ENCODE measurements around the gene ARHGAP21. TPM values are rescaled to one million over a fixed set of nuclear protein-coding genes. Genes with fewer than 3 reads are reported as not detected.
"Not testable (repeated sequence)": the region's sequence is repeated elsewhere in the genome, so short reads cannot be mapped to it uniquely, and the experiment has no call there.

Gene ARHGAP21
- 62.1 TPM for total RNA-seq

GRCh38 chr10:24723788-24724380 lies at the start of gene ARHGAP21:
Gene ARHGAP21, minus strand, starts transcription at chr10:24723887. Its CDS starts 1,988 bp downstream, at chr10:24721899.
- Histone ChIP-seq H3K9me3 (ENCODE audit: control insufficient read depth in 3 of 3, low read length in 3 of 3) (no peaks in the 10 kb centered on the region), H3K27ac (ENCODE audit: low read depth, low read length) (peak within 1 kb of the TSS; percentile 93), H3K4me1 (ENCODE audit: control insufficient read depth in 3 of 3, insufficient read depth in 3 of 3, low read length in 3 of 3) (peaks cover 17 to 25% (median 24%) of the 10 kb centered on the region in 3 donors), H3K36me3 (ENCODE audit: control insufficient read depth in 3 of 3, insufficient read depth in 3 of 3, low read length in 3 of 3) (no peaks in the 10 kb centered on the region), H3K4me3 (ENCODE audit: low read length in 3 of 3) (peak within 1 kb of the TSS; percentile 84 to 97 (median 94)), H3K9ac (ENCODE audit: low read depth in 1 of 3, low read length in 3 of 3) (peak within 1 kb of the TSS; percentile 88 to 92 (median 92)), H3K27me3 (ENCODE audit: control insufficient read depth in 3 of 3, insufficient read depth in 3 of 3, low read length in 3 of 3) (no peaks in the 10 kb centered on the region)

DNA sequence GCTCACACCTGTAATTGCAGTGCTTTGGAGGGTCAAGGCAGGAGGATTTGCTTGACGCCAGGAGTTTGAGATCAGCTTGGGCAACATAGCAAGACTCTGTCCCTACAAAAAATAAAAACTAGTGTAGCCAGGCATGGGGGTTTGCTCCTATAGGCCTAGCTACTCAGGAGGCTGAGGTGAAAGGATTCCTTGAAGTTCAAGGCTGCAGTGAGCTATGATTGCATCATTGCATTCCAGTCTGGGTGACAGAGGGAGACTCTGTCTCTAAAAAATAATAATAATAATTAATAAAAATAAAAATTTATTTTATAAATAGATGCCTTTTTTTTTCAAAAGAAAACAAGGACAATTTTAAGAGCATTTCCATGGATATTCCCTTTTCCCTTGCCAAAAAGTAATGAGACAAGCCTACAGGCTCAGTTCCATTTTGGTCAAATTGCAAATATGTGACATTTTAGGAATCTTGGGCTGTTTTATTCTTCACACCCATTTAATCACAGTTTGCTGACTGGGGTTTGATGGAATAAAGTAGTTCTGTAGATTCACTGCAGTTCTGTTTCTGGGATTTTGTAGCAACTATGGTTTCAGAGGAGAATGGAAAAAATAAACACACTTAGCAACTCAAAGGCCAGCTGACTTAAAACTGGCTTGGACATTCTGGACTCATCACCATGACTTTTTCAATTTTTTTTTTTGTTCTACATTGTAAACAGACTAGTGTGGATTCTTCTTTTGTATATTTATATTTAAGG lies 48.4 kb upstream of the ARHGAP21 start:
- Histone ChIP-seq H3K9me3 (ENCODE audit: control insufficient read depth in 3 of 3, low read length in 3 of 3) (no peaks in the 10 kb centered on the region), H3K4me1 (ENCODE audit: control insufficient read depth in 3 of 3, insufficient read depth in 3 of 3, low read length in 3 of 3) (no peaks in the 10 kb centered on the region), H3K27me3 (ENCODE audit: control insufficient read depth in 3 of 3, insufficient read depth in 3 of 3, low read length in 3 of 3) (no peaks in the 10 kb centered on the region), H3K9ac (ENCODE audit: low read depth in 1 of 3, low read length in 3 of 3) (no peak overlapping the region), H3K4me3 (ENCODE audit: low read length in 3 of 3) (no peak overlapping the region), H3K36me3 (ENCODE audit: control insufficient read depth in 3 of 3, insufficient read depth in 3 of 3, low read length in 3 of 3) (no peaks in the 10 kb centered on the region), H3K27ac (ENCODE audit: low read depth, low read length) (no peak overlapping the region)

DNA sequence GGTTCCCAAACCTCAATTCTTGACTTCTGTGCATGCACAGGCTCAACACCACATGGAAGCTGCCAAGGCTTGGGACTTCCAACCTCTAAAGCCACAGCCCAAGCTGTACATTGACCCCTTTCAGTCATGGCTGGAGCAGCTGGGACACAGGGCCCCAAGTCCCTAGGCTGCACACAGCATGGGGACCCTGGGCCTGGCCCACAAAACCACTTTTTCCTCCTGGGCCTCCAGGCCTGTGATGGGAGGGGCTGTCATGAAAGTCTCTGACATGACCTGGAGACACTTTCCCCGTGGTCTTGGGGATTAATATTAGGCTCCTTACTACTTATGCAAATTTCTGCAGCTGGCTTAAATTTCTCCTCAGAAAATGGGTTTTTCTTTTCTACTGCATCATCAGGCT lies 41.3 kb upstream of the ARHGAP21 start:
- H3K27me3 ChIP-seq (ENCODE audit: control insufficient read depth in 3 of 3, insufficient read depth in 3 of 3, low read length in 3 of 3); H3K4me3 ChIP-seq (ENCODE audit: low read length in 3 of 3); H3K4me1 ChIP-seq (ENCODE audit: control insufficient read depth in 3 of 3, insufficient read depth in 3 of 3, low read length in 3 of 3); H3K9me3 ChIP-seq (ENCODE audit: control insufficient read depth in 3 of 3, low read length in 3 of 3); H3K9ac ChIP-seq (ENCODE audit: low read depth in 1 of 3, low read length in 3 of 3); H3K27ac ChIP-seq (ENCODE audit: low read depth, low read length); H3K36me3 ChIP-seq (ENCODE audit: control insufficient read depth in 3 of 3, insufficient read depth in 3 of 3, low read length in 3 of 3): not testable (repeated sequence)

- Histone ChIP-seq H3K9me3 (ENCODE audit: control insufficient read depth in 3 of 3, low read length in 3 of 3) (no peaks in the 10 kb centered on the region), H3K4me3 (ENCODE audit: low read length in 3 of 3) (no peak overlapping the region), H3K27ac (ENCODE audit: low read depth, low read length) (no peak overlapping the region), H3K4me1 (ENCODE audit: control insufficient read depth in 3 of 3, insufficient read depth in 3 of 3, low read length in 3 of 3) (no peaks in the 10 kb centered on the region), H3K36me3 (ENCODE audit: control insufficient read depth in 3 of 3, insufficient read depth in 3 of 3, low read length in 3 of 3) (no peaks in the 10 kb centered on the region), H3K9ac (ENCODE audit: low read depth in 1 of 3, low read length in 3 of 3) (no peak overlapping the region), H3K27me3 (ENCODE audit: control insufficient read depth in 3 of 3, insufficient read depth in 3 of 3, low read length in 3 of 3) (no peaks in the 10 kb centered on the region)
Observed at GRCh38 chr10:24762966-24763623, 39.4 kb upstream of the ARHGAP21 start.

GRCh38 chr10:24762161-24762924 lies 38.7 kb upstream of the ARHGAP21 start:
- Histone ChIP-seq H3K9ac (ENCODE audit: low read depth in 1 of 3, low read length in 3 of 3) (no peak overlapping the region), H3K4me3 (ENCODE audit: low read length in 3 of 3) (no peak overlapping the region), H3K4me1 (ENCODE audit: control insufficient read depth in 3 of 3, insufficient read depth in 3 of 3, low read length in 3 of 3) (no peaks in the 10 kb centered on the region), H3K27me3 (ENCODE audit: control insufficient read depth in 3 of 3, insufficient read depth in 3 of 3, low read length in 3 of 3) (no peaks in the 10 kb centered on the region), H3K27ac (ENCODE audit: low read depth, low read length) (no peak overlapping the region), H3K9me3 (ENCODE audit: control insufficient read depth in 3 of 3, low read length in 3 of 3) (no peaks in the 10 kb centered on the region), H3K36me3 (ENCODE audit: control insufficient read depth in 3 of 3, insufficient read depth in 3 of 3, low read length in 3 of 3) (no peaks in the 10 kb centered on the region)

DNA sequence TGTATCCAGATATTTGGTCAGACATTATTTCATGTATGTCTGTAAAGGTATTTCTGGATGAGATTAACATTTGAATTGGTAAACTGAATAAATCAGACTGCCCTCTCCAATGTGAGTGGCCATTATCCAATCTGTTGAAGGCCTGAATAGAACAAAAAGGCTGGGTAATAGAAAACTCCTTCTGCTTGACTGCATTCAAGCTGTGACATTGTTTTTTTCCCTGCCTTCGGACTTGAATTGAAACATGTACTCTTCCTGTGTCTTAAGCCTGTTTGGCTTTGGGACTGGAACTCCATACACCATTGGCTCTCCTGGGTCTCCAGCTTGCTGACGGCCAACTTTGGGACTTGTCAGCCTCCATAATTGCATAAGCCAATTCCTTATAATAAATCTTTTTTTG lies 36.0 kb upstream of the ARHGAP21 start:
- Histone ChIP-seq H3K9ac (ENCODE audit: low read depth in 1 of 3, low read length in 3 of 3) (no peak overlapping the region), H3K36me3 (ENCODE audit: control insufficient read depth in 3 of 3, insufficient read depth in 3 of 3, low read length in 3 of 3) (no peaks in the 10 kb centered on the region), H3K27me3 (ENCODE audit: control insufficient read depth in 3 of 3, insufficient read depth in 3 of 3, low read length in 3 of 3) (no peaks in the 10 kb centered on the region), H3K4me3 (ENCODE audit: low read length in 3 of 3) (no peak overlapping the region), H3K9me3 (ENCODE audit: control insufficient read depth in 3 of 3, low read length in 3 of 3) (no peaks in the 10 kb centered on the region), H3K4me1 (ENCODE audit: control insufficient read depth in 3 of 3, insufficient read depth in 3 of 3, low read length in 3 of 3) (no peaks in the 10 kb centered on the region), H3K27ac (ENCODE audit: low read depth, low read length) (no peak overlapping the region)

- not testable (repeated sequence) for H3K9me3 ChIP-seq (ENCODE audit: control insufficient read depth in 3 of 3, low read length in 3 of 3); H3K4me3 ChIP-seq (ENCODE audit: low read length in 3 of 3); H3K36me3 ChIP-seq (ENCODE audit: control insufficient read depth in 3 of 3, insufficient read depth in 3 of 3, low read length in 3 of 3); H3K9ac ChIP-seq (ENCODE audit: low read depth in 1 of 3, low read length in 3 of 3); H3K27ac ChIP-seq (ENCODE audit: low read depth, low read length); H3K27me3 ChIP-seq (ENCODE audit: control insufficient read depth in 3 of 3, insufficient read depth in 3 of 3, low read length in 3 of 3); H3K4me1 ChIP-seq (ENCODE audit: control insufficient read depth in 3 of 3, insufficient read depth in 3 of 3, low read length in 3 of 3)
Observed at GRCh38 chr10:24758254-24758653, 34.6 kb upstream of the ARHGAP21 start.

DNA sequence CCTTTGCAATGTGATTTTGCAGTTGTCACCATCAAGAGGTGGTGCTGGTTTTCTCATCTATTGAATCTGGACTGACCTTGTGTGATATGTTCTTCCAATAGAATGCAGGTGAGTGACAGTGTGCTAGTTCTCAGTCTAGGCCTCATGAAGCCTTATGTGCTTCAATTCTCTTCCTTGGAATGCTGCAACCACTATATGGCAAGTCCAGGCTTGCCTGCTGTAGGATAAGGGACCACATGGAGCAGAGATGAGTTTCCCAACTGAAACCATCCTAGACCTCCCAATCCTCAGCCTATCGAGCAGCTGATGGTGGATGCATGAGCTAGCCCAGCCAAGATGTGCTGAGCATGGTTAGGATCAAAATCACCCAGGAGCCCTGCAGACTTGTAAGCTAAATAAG lies 32.6 kb upstream of the ARHGAP21 start:
- Histone ChIP-seq H3K9me3 (ENCODE audit: control insufficient read depth in 3 of 3, low read length in 3 of 3) (no peaks in the 10 kb centered on the region), H3K9ac (ENCODE audit: low read depth in 1 of 3, low read length in 3 of 3) (no peak overlapping the region), H3K4me1 (ENCODE audit: control insufficient read depth in 3 of 3, insufficient read depth in 3 of 3, low read length in 3 of 3) (no peaks in the 10 kb centered on the region), H3K4me3 (ENCODE audit: low read length in 3 of 3) (no peak overlapping the region), H3K27ac (ENCODE audit: low read depth, low read length) (no peak overlapping the region), H3K36me3 (ENCODE audit: control insufficient read depth in 3 of 3, insufficient read depth in 3 of 3, low read length in 3 of 3) (no peaks in the 10 kb centered on the region), H3K27me3 (ENCODE audit: control insufficient read depth in 3 of 3, insufficient read depth in 3 of 3, low read length in 3 of 3) (no peaks in the 10 kb centered on the region)

DNA sequence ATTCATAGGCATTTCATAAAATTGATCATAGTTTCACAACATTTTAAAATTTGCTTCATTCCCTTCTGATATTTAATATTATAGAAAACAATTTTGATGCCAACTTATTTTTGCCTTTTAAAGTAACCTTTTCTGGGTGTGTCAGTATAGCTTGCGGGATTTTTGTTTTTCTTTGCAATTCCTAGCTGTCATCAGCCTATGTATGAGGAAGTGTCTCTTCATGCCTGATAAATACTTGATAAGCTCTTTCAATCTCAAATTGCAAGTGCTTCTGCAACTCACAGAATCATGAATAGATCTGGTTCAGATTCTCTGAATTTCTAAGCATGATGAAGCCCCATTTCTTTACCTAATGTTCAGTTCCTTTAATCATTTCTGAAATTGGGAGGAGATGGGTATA lies 28.0 kb upstream of the ARHGAP21 start:
- no peak overlapping the region for H3K27ac ChIP-seq (ENCODE audit: low read depth, low read length)
- no peaks in the 10 kb centered on the region for H3K27me3 ChIP-seq (ENCODE audit: control insufficient read depth in 3 of 3, insufficient read depth in 3 of 3, low read length in 3 of 3)
- no peaks in the 10 kb centered on the region for H3K36me3 ChIP-seq (ENCODE audit: control insufficient read depth in 3 of 3, insufficient read depth in 3 of 3, low read length in 3 of 3)
- H3K4me3 ChIP-seq (ENCODE audit: low read length in 3 of 3), result no peak overlapping the region
- no peaks in the 10 kb centered on the region for H3K9me3 ChIP-seq (ENCODE audit: control insufficient read depth in 3 of 3, low read length in 3 of 3)
- H3K9ac ChIP-seq (ENCODE audit: low read depth in 1 of 3, low read length in 3 of 3), result no peak overlapping the region
- no peaks in the 10 kb centered on the region for H3K4me1 ChIP-seq (ENCODE audit: control insufficient read depth in 3 of 3, insufficient read depth in 3 of 3, low read length in 3 of 3)

DNA sequence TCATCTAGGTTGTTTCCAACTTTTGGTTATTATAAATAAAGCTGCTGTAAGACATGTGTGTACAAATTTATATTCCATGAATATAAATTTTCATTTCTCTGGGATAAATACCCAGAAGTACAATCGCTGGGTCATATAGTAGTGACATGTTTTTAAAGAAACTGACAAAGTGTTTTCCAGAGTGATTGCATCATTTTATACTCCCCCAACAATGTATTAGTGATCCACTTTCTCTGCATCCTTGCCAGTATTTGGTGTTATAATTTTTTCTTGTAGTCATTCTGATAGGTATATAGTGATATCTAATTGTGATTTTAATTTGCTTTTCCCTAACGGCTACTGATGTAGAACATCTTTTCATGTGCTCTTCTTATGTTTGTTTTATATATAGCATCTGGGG lies 27.0 kb upstream of the ARHGAP21 start:
- H3K4me3 ChIP-seq (ENCODE audit: low read length in 3 of 3), result no peak overlapping the region
- no peaks in the 10 kb centered on the region for H3K27me3 ChIP-seq (ENCODE audit: control insufficient read depth in 3 of 3, insufficient read depth in 3 of 3, low read length in 3 of 3)
- no peak overlapping the region for H3K9ac ChIP-seq (ENCODE audit: low read depth in 1 of 3, low read length in 3 of 3)
- H3K36me3 ChIP-seq (ENCODE audit: control insufficient read depth in 3 of 3, insufficient read depth in 3 of 3, low read length in 3 of 3), result no peaks in the 10 kb centered on the region
- no peaks in the 10 kb centered on the region for H3K9me3 ChIP-seq (ENCODE audit: control insufficient read depth in 3 of 3, low read length in 3 of 3)
- H3K4me1 ChIP-seq (ENCODE audit: control insufficient read depth in 3 of 3, insufficient read depth in 3 of 3, low read length in 3 of 3), result no peaks in the 10 kb centered on the region
- H3K27ac ChIP-seq (ENCODE audit: low read depth, low read length), result no peak overlapping the region
